H9 (cell line): ENCODE results near the gene PI4K2A. TPM values are rescaled to one million over a fixed set of nuclear protein-coding genes. Genes with fewer than 3 reads are reported as not detected.

Experiments used
- DNase-seq: peaks from one replicate; pipeline ENCODE4 v3.0.0-alpha.2; 2017
- H2AFZ ChIP-seq: one replicate; pipeline ENCODE4 v1.6.1; 2013; ENCODE audit warnings: mild to moderate bottlenecking, low read length, control low read depth, moderate library complexity
- H2AK5ac ChIP-seq: 2 replicates; pipeline ENCODE4 v1.6.1; 2013; ENCODE audit warnings: low read length, control low read depth, mixed read lengths; ENCODE audit not compliant: insufficient read length
- H2BK120ac ChIP-seq: one replicate; pipeline ENCODE4 v1.6.1; 2013; ENCODE audit warnings: low read depth, mild to moderate bottlenecking, low read length, control low read depth, inconsistent platforms; ENCODE audit not compliant: poor library complexity, severe bottlenecking
- H2BK12ac ChIP-seq: 2 replicates; pipeline ENCODE4 v1.6.1; 2013; ENCODE audit warnings: low read length, control low read depth, mixed read lengths, low read depth; ENCODE audit not compliant: insufficient read length
- H2BK15ac ChIP-seq: 2 replicates; pipeline ENCODE4 v1.6.1; 2013; ENCODE audit warnings: low read depth, low read length, control low read depth
- H2BK20ac ChIP-seq: one replicate; pipeline ENCODE4 v1.6.1; 2013; ENCODE audit warnings: low read depth, mild to moderate bottlenecking, low read length, control low read depth, inconsistent platforms; ENCODE audit not compliant: poor library complexity, severe bottlenecking
- H2BK5ac ChIP-seq: 2 replicates; pipeline ENCODE4 v1.6.1; 2013; ENCODE audit warnings: low read length, control low read depth, mixed read lengths; ENCODE audit not compliant: insufficient read length
- H3K14ac ChIP-seq: 2 replicates; pipeline ENCODE4 v1.6.1; 2013; ENCODE audit warnings: low read length, control low read depth; ENCODE audit not compliant: insufficient read depth
- H3K18ac ChIP-seq: 2 replicates; pipeline ENCODE4 v1.6.1; 2013; ENCODE audit warnings: low read depth, mild to moderate bottlenecking, mixed read lengths, low read length, control low read depth; ENCODE audit not compliant: insufficient read length
- H3K23ac ChIP-seq: 2 replicates; pipeline ENCODE4 v1.6.1; 2013; ENCODE audit warnings: low read length, control low read depth, mixed read lengths, low read depth; ENCODE audit not compliant: insufficient read length
- H3K23me2 ChIP-seq: 2 replicates; pipeline ENCODE4 v1.6.1; 2013; ENCODE audit warnings: low read depth, mild to moderate bottlenecking, mixed read lengths, low read length, control low read depth; ENCODE audit not compliant: insufficient read length, poor library complexity, severe bottlenecking
- H3K27ac ChIP-seq: 2 replicates; pipeline ENCODE4 v1.5.1; 2013; ENCODE audit warnings: low read length, control low read depth, mixed read lengths, low read depth; ENCODE audit not compliant: insufficient read length
- H3K27me3 ChIP-seq: 2 replicates; pipeline ENCODE4 v1.6.1; 2013; ENCODE audit warnings: low read length, control low read depth, inconsistent platforms; ENCODE audit not compliant: insufficient read depth
- H3K4ac ChIP-seq: 2 replicates; pipeline ENCODE4 v1.6.1; 2013; ENCODE audit warnings: low read depth, mild to moderate bottlenecking, control low read depth, inconsistent platforms, low read length, moderate library complexity
- H3K4me1 ChIP-seq: 2 replicates; pipeline ENCODE4 v1.6.1; 2013; ENCODE audit warnings: low read length, control low read depth, inconsistent platforms; ENCODE audit not compliant: insufficient read depth
- H3K4me2 ChIP-seq: 2 replicates; pipeline ENCODE4 v1.6.1; 2013; ENCODE audit warnings: low read length, control low read depth, mixed read lengths; ENCODE audit not compliant: insufficient read length, insufficient read depth
- H3K56ac ChIP-seq: 2 replicates; pipeline ENCODE4 v1.6.1; 2013; ENCODE audit warnings: low read depth, mild to moderate bottlenecking, mixed read lengths, low read length, control low read depth; ENCODE audit not compliant: insufficient read length
- H3K79me1 ChIP-seq: 2 replicates; pipeline ENCODE4 v1.6.1; 2013; ENCODE audit warnings: low read depth, mild to moderate bottlenecking, moderate library complexity, low read length, control low read depth, inconsistent platforms; ENCODE audit not compliant: insufficient read depth, poor library complexity, severe bottlenecking
- H3K79me2 ChIP-seq: 2 replicates; pipeline ENCODE4 v1.6.1; 2013; ENCODE audit warnings: low read length, control low read depth, inconsistent platforms; ENCODE audit not compliant: insufficient read depth
- H3K9ac ChIP-seq: 2 replicates; pipeline ENCODE4 v1.6.1; 2013; ENCODE audit warnings: low read length, control low read depth, mixed read lengths; ENCODE audit not compliant: insufficient read length; ENCODE audit errors: extremely low read depth
- H3K9me3 ChIP-seq: one replicate; pipeline ENCODE4 v1.6.1; 2013; ENCODE audit warnings: low read depth, low read length, inconsistent platforms; ENCODE audit not compliant: control insufficient read depth
- H3T11ph ChIP-seq: one replicate; pipeline ENCODE4 v1.6.1; 2013; ENCODE audit warnings: mild to moderate bottlenecking, low read length, control low read depth, inconsistent platforms
- H4K20me1 ChIP-seq: one replicate; pipeline ENCODE4 v1.6.1; 2013; ENCODE audit not compliant: control insufficient read depth, insufficient read length, insufficient read depth
- H4K5ac ChIP-seq: 2 replicates; pipeline ENCODE4 v1.6.1; 2013; ENCODE audit warnings: low read depth, mild to moderate bottlenecking, mixed read lengths, low read length, control low read depth; ENCODE audit not compliant: insufficient read length
- H4K8ac ChIP-seq: replicated peaks from 2 replicates; pipeline ENCODE4 v1.6.1; 2013; ENCODE audit warnings: low read length, control low read depth, mixed read lengths, low read depth; ENCODE audit not compliant: insufficient read length
- H4K91ac ChIP-seq: 2 replicates; pipeline ENCODE4 v1.6.1; 2013; ENCODE audit warnings: low read depth, mild to moderate bottlenecking, moderate library complexity, mixed read lengths, low read length, control low read depth; ENCODE audit not compliant: insufficient read length
- H3K27ac Mint-ChIP-seq, 3 experiments: 2 replicates in 2 of 3; 3 replicates in 1 of 3; pipeline ENCODE4 v1.8.0; 2020 to 2021; ENCODE audit warnings: mixed read lengths in 3 of 3, mild to moderate bottlenecking in 1 of 3, moderate library complexity in 1 of 3
- H3K27me3 Mint-ChIP-seq: 2 replicates; pipeline ENCODE4 v1.8.0; 2021; ENCODE audit warnings: low read depth, mild to moderate bottlenecking, moderate library complexity, mixed read lengths
- H3K36me3 Mint-ChIP-seq, 3 experiments: 2 replicates in 2 of 3; 3 replicates in 1 of 3; pipeline ENCODE4 v1.8.0; 2020 to 2021; ENCODE audit warnings: low read depth in 3 of 3, mixed read lengths in 3 of 3; ENCODE audit not compliant: insufficient read depth in 1 of 3
- H3K4me1 Mint-ChIP-seq, 2 experiments: 2 replicates each; pipeline ENCODE4 v1.8.0; 2020; ENCODE audit warnings: mixed read lengths in 2 of 2
- H3K4me3 Mint-ChIP-seq, 2 experiments: 2 replicates in 1 of 2; 3 replicates in 1 of 2; pipeline ENCODE4 v1.8.0; 2020 to 2021; ENCODE audit warnings: mild to moderate bottlenecking in 2 of 2, mixed read lengths in 2 of 2, moderate library complexity in 1 of 2
- H3K9me3 Mint-ChIP-seq, 2 experiments: 2 replicates in 1 of 2; 3 replicates in 1 of 2; pipeline ENCODE4 v1.8.0; 2020; ENCODE audit warnings: mild to moderate bottlenecking in 2 of 2, mixed read lengths in 2 of 2, moderate library complexity in 1 of 2
- CTCF ChIP-seq: fragments of 200-600 bp; sonication (generic); conservative IDR thresholded peaks from 3 replicates; pipeline ENCODE4 v1.8.0; 2021; ENCODE audit warnings: antibody characterized with exemption, mild to moderate bottlenecking
- WGBS: extraction: QIAGEN DNeasy Blood & Tissue Kit; methylation state at CpG from one replicate; pipeline ENCODE4 v1.1.7; 2013; ENCODE audit warnings: missing lambda C conversion rate, low lambda C conversion rate, mixed read lengths; ENCODE audit not compliant: insufficient read length; ENCODE audit errors: extremely low coverage; 5-methylcytosine and 5-hydroxymethylcytosine counted together
- total RNA-seq: library from RNA; stranded (reverse); gene quantifications from 2 replicates; pipeline ENCODE4 v1.2.1, GENCODE V29; 2021

PI4K2A gene
- total RNA-seq, 1 experiment from 2014 or later, result 30.9 TPM

GRCh38 chr10:97704341-97704740 is 63.9 kb downstream of the PI4K2A start:
- Histone ChIP-seq H3K23ac (no peak overlapping the region), H3K27me3 (no peaks in the 10 kb centered on the region), H2AK5ac (no peak overlapping the region), H3T11ph (no peak overlapping the region), H3K56ac (no peak overlapping the region), H3K79me2 (no peaks in the 10 kb centered on the region), H4K5ac (no peak overlapping the region), H2BK120ac (no peak overlapping the region), H2BK20ac (no peak overlapping the region), H3K27ac (no peak overlapping the region), H3K79me1 (no peaks in the 10 kb centered on the region), H2BK15ac (no peak overlapping the region), H2AFZ (no peak overlapping the region), H4K91ac (no peak overlapping the region), H3K18ac (no peak overlapping the region), H3K23me2 (no peaks in the 10 kb centered on the region), H3K14ac (no peak overlapping the region), H4K8ac (no peak overlapping the region), H2BK5ac (no peak overlapping the region), H3K4me1 (no peaks in the 10 kb centered on the region), H2BK12ac (no peak overlapping the region), H3K4me2 (no peak overlapping the region), H3K4ac (no peak overlapping the region), H3K9ac (no peak overlapping the region), H3K9me3 (no peaks in the 10 kb centered on the region), H4K20me1 (no peaks in the 10 kb centered on the region)
- no peaks in the 10 kb centered on the region for H3K36me3 Mint-ChIP-seq
- DNase-seq, result no peak
- WGBS, result no CpG with 5 or more reads among the region's 1 CpG
- H3K27ac Mint-ChIP-seq, result no peak overlapping the region
- peaks cover 13% of the 10 kb centered on the region for H3K27me3 Mint-ChIP-seq
- H3K9me3 Mint-ChIP-seq, result no peaks in the 10 kb centered on the region
- H3K4me1 Mint-ChIP-seq, result peaks cover 4 to 8% of the 10 kb centered on the region in 2 experiments
- no peak for TF ChIP-seq CTCF
- no peak overlapping the region for H3K4me3 Mint-ChIP-seq
